ENCODE results near the gene CHRM4. TPM values are rescaled to one million over a fixed set of nuclear protein-coding genes. Genes with fewer than 3 reads are reported as not detected.
A peak's percentile ranks its signal among the peaks of the same experiment; 100 is the strongest.

Gene CHRM4
- total and polyA plus RNA-seq, 2 of the 13 experiments (the other 11 are each of a cell fraction or from before 2014, with no cell fraction given): 0.13 to 0.21 TPM

GRCh38 chr11:46389450-46390330 lies 1.9 kb downstream of the CHRM4 start (continued):
- TF ChIP-seq ZNF574 (CRISPR knock-in tag; IDR thresholded peaks at IDR 0.05): peak; percentile 76
- TF ChIP-seq TFDP1 (CRISPR knock-in tag; IDR thresholded peaks at IDR 0.05; ENCODE audit: borderline replicate concordance): peak; percentile 14; the same call in 1 of the 2 replicates
- TF ChIP-seq ZBTB10 (CRISPR knock-in tag; IDR thresholded peaks at IDR 0.05; ENCODE audit: borderline replicate concordance): peak; percentile 34; the same call in 1 of the 2 replicates
- 0 out of 2 replicates have a peak, but pooled peaks have one; percentile 40 for TF ChIP-seq ZSCAN31 (CRISPR knock-in tag; IDR thresholded peaks at IDR 0.05; ENCODE audit: low read depth)
- no peak for TF ChIP-seq NFATC3 (CRISPR knock-in tag; IDR thresholded peaks at IDR 0.05)
- TF ChIP-seq ZNF747 (CRISPR knock-in tag; IDR thresholded peaks at IDR 0.05; ENCODE audit: borderline replicate concordance): no peak
- TF ChIP-seq ZNF136 (CRISPR knock-in tag; IDR thresholded peaks at IDR 0.05; ENCODE audit: low read depth): no peak
- peak; percentile 19; the same call in 1 of the 2 replicates for TF ChIP-seq FOSL2 (CRISPR knock-in tag; IDR thresholded peaks at IDR 0.05)
- TF ChIP-seq ZNF512B (CRISPR knock-in tag; IDR thresholded peaks at IDR 0.05; ENCODE audit: borderline replicate concordance): peak; percentile 44; the same call in 1 of the 2 replicates
- 0 out of 2 replicates have a peak, but pooled peaks have one; percentile 28 for TF ChIP-seq ZNF766 (CRISPR knock-in tag; IDR thresholded peaks at IDR 0.05; ENCODE audit: borderline replicate concordance)
- no peak for TF ChIP-seq SETDB1 (CRISPR knock-in tag; IDR thresholded peaks at IDR 0.05; ENCODE audit: borderline replicate concordance)
- TF ChIP-seq ZBTB33 (CRISPR knock-in tag; IDR thresholded peaks at IDR 0.05): no peak
- TF ChIP-seq RFX5 (IDR thresholded peaks at IDR 0.05; ENCODE audit: low read depth, low read length): no peak
- TF ChIP-seq ZBTB1 (CRISPR knock-in tag; IDR thresholded peaks at IDR 0.05; ENCODE audit: borderline replicate concordance): no peak
- TF ChIP-seq U2AF2 (IDR thresholded peaks at IDR 0.05; ENCODE audit: low read depth, low read length): no peak
